Fibroblast of mammary gland (primary cell): ENCODE measurements around the gene NTNG1.
A peak's percentile ranks its signal among the peaks of the same experiment; 100 is the strongest.

Source experiments
- DNase-seq: peaks from one replicate; pipeline ENCODE4 v3.0.0-alpha.2; 2010; ENCODE audit warnings: low read depth
- H3K4me3 ChIP-seq: 2 replicates; pipeline ENCODE4 v1.5.1; 2011; ENCODE audit warnings: low read depth, mild to moderate bottlenecking, low read length, moderate library complexity; ENCODE audit not compliant: control insufficient read depth
- TF ChIP-seq, protein P1 (sequence below): conservative IDR thresholded peaks from 2 replicates; pipeline ENCODE4 v1.5.1; 2011; ENCODE audit warnings: low read depth, low read length, inconsistent platforms; ENCODE audit not compliant: control insufficient read depth, insufficient read depth

Gene NTNG1

DNA sequence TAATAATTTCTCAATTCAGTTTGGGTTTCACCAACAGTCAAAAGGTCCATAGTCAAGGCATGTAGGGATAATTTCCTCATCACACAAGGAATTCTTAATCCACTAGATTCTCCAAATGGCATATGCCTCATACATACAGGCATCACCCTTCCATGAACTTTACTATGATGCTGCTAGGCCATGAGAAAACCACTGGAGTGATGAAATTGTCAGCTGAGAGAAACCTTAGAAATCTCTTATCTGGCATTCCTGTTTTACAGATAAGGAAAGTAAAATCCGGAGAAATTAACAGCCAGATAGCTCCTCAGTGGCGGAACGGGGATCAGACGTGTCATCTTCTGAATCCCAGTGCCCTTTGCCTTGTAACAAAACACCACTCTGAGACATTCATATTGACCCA is 274.4 kb downstream of the NTNG1 start:
- no peak for DNase-seq

DNA sequence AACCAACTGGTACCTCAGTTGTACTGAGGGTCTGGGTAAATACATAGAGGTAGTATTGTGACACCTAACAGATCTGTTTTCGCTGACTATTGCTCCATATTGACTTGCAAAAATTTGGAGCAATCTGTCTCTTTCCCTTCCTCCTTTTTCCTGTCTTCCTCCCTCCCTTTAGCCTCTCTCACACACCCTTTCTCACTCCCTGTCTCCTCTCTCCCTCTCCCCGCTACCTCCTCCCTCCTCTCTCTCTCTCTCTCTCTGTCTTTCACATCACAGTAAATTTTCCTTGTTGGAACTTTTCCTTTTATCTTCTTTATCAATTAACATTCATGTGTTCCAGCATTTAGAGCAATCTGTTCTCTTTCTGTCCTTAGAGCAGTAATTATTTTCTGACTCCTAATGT is 278.2 kb downstream of the NTNG1 start:
- no peak overlapping the region for H3K4me3 ChIP-seq
- TF ChIP-seq, protein P1, sequence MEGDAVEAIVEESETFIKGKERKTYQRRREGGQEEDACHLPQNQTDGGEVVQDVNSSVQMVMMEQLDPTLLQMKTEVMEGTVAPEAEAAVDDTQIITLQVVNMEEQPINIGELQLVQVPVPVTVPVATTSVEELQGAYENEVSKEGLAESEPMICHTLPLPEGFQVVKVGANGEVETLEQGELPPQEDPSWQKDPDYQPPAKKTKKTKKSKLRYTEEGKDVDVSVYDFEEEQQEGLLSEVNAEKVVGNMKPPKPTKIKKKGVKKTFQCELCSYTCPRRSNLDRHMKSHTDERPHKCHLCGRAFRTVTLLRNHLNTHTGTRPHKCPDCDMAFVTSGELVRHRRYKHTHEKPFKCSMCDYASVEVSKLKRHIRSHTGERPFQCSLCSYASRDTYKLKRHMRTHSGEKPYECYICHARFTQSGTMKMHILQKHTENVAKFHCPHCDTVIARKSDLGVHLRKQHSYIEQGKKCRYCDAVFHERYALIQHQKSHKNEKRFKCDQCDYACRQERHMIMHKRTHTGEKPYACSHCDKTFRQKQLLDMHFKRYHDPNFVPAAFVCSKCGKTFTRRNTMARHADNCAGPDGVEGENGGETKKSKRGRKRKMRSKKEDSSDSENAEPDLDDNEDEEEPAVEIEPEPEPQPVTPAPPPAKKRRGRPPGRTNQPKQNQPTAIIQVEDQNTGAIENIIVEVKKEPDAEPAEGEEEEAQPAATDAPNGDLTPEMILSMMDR = no peak
- DNase-seq = no peak

More for the DNA sequence above, 274.4 kb downstream of the NTNG1 start:
- TF ChIP-seq, protein P1 = no peak
- no peak overlapping the region for H3K4me3 ChIP-seq

DNA sequence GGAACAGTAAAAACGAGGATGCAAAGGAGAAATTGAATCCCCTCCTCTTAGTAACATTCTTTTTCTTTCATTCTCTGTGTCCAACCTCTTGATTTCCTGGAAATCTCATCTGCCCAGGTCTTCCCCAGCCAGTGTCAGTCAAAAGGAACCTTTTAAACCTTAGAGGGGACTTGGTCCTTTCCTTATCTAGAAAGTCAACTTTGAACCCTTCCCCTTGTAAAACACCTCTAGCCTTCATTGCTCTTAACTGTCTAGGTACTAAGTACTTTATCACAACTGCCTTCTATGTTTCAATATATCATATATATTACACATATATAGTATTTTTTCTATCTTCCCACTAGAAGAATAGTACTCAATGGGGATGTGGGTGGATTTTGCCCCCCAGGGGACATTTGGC is 282.1 kb downstream of the NTNG1 start:
- no peak for DNase-seq

DNA sequence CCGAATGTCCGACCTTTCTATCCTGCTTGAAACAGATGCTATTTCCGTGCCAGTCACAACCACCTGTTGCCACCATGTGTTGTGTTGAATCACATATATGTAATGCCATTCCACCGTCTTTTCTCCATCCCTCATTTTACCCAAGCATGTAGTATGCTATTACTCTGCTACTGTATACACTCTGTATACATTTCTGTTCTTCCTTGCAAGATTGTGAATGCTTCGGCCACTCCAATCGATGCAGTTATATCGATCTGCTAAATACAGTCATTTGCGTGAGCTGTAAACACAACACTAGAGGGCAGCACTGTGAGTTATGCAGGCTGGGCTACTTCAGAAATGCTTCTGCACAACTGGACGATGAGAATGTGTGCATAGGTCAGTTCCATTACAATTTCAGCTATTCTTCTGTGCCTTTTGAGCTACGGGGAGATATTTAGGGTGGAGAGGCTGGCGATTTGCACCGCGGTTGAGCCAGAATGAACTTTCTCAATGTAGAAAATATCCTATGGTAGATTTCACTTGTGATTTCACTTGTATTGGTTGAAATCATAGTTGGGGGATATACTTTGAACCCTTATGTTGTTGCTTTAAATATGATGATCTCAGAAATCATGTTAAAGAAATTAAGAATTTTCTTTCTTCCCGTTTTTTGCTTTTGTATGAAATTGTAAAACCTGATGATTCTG is 289.8 kb downstream of the NTNG1 start:
- no peak overlapping the region for H3K4me3 ChIP-seq

More for the DNA sequence above, 282.1 kb downstream of the NTNG1 start:
- no peak overlapping the region for H3K4me3 ChIP-seq
- TF ChIP-seq, protein P1 = no peak

DNA sequence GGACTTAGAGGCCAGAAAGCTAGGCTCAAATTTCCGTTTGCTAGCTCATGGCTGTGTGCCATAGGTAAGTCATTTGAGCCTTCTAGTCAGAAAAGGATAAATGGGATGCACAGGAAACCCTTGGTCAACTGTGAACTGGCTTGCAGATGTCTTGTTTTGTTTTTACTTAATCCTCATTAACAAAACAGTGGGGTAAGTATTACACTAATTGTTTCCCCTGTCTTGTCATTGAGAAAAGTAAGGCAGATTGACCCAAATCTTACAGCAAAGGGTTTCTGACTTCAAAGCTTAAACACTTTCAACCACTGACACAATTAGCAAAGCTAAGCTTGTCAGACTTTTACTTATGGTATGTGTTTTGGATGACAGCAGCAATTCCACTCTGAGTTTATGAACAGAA is 291.3 kb downstream of the NTNG1 start:
- no peak for DNase-seq
- H3K4me3 ChIP-seq = no peak overlapping the region
- TF ChIP-seq, protein P1 = no peak

More for the DNA sequence above, 289.8 kb downstream of the NTNG1 start:
- peak; percentile 59 for DNase-seq
- TF ChIP-seq, protein P1 = peak; percentile 79

DNA sequence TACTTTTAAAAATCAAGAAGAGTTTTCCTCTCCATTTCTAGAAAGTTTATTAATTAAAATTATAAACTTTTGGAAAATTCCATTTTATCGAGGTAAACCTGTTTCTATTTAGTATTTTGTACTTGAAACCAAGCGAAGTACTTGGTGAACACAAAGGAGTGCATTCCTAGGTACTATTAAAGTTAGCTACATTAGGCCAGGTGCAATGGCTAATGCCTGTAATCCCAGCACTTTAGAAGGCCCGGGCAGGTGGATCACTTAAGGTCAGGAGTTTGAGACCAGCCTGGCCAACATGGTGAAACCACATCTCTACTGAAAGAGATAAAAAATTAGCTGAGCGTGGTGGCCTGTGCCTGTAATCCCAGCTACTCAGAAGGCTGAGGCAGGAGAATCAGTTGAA is 292.2 kb downstream of the NTNG1 start:
- TF ChIP-seq, protein P1 = no peak
- no peak overlapping the region for H3K4me3 ChIP-seq
- no peak for DNase-seq
